GM21423 (cell line): Measurements from ENCODE around the gene PTRH2.
A peak's percentile ranks its signal among the peaks of the same experiment; 100 is the strongest.
"Not testable (repeated sequence)": the region's sequence is repeated elsewhere in the genome, so short reads cannot be mapped to it uniquely, and the experiment has no call there.

Source experiments
- ATAC-seq: cut with Tn5 transposase; IDR thresholded peaks from one replicate; pipeline ENCODE4 v1.9.1; 2021; ENCODE audit warnings: mild to moderate bottlenecking, moderate library complexity; ENCODE audit not compliant: unreplicated experiment

The PTRH2 gene

DNA sequence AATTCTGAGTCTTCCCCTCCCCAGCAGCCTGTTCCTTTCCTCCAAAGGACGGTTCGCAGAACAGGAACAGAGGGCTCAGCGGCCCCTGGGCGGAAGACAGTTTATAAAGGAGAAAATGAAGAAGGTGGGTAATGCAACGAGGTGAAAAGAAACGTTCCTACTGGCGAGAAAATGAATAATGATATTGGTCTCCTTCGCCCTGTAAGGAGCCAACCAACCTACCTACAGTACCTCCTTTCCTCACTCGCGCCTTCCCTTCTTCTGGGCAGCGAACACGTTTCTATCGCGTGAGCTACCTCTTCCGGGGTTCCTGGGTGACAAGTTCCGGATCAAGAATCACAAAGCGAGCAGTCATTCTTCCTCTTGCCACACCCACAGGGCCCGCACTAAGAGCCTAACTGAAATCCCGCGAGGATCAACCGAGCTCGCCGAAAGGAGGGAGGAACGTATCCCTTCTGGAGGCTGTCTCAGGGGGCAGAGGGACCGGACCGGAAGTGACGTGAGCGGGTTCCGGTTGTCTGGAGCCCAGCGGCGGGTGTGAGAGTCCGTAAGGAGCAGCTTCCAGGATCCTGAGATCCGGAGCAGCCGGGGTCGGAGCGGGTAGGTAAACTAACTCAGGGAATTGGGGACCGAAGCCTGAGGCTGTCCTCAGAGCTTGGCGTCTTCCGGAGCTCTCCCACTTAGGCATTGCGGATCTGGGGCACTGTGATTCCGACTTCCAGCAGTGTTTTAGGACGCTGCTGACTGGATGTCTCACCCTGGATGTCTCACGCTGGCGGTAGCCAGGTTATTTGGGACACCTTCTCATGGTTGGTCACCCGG is at the start of gene PTRH2, which contains the start of gene VMP1:
Gene PTRH2, minus strand, starts transcription at position 282 of the 822 bp plus-strand sequence. CDS start 9,452 bp downstream, outside the sequence.
Gene VMP1, plus strand, starts transcription at position 506 of the 822 bp plus-strand sequence. CDS start 23,793 bp downstream, outside the sequence.
- peak; percentile 97 for ATAC-seq

DNA sequence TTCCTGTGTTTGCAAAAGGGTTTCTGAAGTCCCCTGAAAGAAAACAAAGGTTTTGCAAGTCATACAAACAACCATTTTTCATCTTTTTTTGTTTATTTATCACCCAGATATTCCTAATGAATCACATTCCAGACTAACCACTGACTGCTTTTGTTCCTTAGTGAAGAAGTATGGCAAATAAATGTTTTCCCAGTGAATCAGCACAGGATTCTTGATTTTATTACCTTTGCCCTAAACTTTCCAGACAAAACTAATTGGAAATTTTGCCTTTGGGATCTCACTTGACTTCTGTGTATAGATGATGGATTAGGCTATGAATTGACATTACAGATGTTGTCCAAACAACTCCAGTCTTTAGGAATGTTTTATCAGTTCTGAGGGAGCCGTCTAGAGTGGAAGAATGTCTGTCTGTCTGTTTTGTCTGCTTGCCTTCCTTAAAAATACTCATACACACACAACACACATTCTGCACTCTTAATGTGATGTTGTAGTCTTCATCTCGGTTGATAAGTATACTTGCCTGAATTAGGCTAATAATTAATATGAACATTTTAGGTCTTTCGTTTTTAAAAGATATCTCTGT is 49.1 kb upstream of the PTRH2 start:
- no peak for ATAC-seq

DNA sequence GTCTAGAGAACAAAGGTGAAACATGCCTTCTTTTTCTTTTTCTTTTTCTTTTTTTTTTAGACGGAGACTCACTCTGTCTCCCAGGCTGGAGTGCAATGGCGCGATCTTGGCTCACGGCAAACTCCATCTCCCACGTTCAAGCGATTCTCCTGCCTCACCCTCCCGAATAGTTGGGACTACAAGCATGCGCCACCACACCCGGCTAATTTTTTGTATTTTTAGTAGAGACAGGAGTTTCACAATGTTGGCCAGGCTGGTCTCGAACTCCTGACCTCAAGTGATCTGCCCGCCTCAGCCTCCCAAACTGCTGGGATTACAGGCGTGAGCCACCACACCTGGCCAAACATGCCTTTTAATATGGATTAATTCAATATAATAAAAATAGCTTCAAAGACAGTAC is 47.8 kb upstream of the PTRH2 start:
- ATAC-seq, result not testable (repeated sequence)

DNA sequence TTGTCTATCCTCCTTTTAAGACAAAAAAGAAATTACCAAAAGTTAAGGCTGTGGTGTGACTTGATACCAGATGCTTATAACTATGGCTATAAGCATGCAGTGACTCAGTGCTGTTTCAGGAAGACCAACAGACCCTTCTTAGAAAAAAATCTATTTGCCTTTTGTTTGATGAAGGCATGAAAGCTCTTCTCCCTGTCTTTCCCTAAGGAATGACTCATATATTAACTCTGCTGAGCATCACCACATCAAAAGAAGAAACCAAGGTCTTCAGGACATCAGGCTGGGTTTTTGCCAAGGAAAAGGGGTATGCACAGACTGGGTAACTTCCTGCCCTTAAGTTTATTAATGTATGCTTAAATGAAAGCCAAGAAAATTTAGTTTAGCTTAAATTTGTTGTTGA is 47.3 kb upstream of the PTRH2 start:
- no peak for ATAC-seq

DNA sequence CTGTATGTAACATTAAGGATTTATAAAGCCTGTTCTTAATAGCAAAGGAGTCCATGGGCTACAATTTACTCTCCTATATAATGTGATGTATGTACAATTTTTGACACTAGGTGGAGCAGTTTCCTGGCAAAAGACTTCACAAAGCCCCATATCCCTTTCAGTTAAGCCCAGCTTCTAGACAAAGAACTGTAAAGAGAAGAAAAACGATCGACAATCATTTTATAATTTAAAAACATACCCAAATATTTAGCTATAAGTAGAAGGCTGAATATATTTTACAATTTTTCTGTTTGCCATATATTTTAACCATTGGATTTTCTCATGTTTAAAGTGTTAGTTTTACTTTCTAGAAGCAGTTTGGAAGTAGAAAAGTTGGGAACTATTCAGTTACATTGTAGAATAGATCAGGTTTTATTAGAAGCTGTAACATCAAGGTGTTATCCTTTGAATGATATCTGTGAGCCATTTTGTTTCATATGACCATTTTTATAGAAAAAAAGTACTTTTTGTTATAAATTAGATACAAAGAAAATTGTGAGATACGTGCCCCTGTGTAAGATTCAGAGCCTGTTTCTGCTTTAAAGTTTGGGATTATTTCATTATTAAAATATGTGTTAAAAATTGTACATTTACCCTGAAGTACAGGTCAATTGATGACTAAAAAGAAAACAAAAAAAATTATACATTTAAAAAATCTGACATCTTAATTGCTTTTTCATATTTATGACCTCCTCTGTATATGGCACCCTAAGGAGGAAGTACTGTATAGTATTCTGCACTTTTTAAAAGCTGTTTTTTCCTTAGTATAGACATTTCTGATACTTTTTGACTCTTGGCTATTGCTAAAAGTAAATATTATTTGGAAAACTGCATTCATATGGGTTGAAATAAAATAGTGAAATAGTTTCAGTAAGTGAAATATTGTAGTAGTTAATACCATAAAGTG is 46.6 kb upstream of the PTRH2 start:
- ATAC-seq, result no peak

DNA sequence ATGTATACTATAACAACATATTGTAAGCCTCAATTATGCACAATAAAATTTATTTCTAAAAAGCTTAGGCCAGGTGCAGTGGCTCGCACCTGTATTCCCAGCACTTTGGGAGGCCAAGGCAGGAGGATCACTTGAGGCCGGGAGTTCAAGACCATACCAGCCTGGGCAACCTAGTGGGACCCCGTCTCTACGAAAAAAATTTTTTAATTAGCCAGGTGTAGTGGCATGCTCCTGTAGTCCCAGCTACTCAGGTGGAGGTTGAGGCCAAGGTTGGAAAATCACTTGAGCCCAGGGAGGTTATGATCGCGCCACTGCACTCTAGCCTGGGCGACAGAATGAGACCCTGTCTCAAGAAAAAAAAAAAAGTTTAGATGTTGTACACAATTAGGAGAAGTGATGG is 45.7 kb upstream of the PTRH2 start:
- no peak for ATAC-seq

DNA sequence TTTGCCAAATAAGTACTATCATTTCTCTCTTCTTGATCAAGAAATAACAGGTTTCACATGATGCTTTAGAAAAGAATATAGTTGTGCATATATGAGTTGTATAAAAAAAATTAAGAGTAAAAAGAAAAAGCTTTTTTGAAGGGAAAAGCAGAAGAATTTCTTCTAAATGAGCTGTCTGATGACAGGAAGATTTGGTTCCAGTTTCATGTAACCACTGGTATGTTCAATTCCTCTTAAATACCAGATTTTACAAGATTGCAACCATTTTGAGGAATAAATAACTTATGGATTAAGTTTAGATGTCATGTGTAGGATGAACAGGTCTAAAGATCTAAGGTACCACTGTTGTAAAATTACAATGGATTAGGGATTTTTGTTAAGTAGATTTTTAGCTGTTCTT is 45.2 kb upstream of the PTRH2 start:
- ATAC-seq, result no peak

DNA sequence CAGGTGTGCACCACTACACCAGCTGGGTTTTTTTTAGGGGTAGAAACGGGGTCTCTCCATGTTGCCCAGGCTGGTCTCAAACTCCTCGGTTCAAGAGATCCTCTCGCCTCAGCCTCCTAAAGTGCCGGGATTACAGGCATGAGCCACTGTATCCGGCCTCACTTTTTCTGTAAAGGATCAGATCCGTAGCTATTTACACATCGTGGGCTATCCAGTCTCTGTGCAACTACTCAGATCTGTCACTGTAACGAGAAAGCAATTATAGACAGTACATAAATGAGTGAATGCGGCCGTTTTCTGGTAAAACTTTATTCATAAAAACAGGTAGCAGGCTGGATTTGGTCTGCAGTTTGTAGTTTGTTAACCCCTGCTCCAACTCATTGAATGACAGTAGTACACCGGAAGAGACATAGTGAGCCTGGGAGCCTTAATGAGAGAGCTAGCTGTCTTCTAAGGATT is 44.8 kb upstream of the PTRH2 start:
- no peak for ATAC-seq

DNA sequence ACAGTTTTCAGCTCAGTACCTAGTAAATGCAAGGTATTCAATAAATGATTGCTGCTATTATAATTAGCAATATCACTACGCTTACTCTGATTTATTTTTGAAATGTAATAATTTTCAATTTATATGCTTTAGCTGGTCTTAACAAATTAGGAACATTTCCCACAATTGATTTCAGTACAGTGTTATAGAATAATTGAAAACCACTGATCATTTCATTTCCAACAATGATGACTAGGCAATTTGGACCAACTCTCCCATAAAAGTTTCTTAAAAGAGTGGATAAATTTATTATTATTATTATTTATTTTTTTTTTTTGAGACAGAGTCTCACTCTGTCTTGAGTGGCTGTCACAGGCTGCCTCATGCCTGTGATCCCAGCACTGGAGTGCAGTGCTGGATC is 41.4 kb upstream of the PTRH2 start:
- no peak for ATAC-seq

DNA sequence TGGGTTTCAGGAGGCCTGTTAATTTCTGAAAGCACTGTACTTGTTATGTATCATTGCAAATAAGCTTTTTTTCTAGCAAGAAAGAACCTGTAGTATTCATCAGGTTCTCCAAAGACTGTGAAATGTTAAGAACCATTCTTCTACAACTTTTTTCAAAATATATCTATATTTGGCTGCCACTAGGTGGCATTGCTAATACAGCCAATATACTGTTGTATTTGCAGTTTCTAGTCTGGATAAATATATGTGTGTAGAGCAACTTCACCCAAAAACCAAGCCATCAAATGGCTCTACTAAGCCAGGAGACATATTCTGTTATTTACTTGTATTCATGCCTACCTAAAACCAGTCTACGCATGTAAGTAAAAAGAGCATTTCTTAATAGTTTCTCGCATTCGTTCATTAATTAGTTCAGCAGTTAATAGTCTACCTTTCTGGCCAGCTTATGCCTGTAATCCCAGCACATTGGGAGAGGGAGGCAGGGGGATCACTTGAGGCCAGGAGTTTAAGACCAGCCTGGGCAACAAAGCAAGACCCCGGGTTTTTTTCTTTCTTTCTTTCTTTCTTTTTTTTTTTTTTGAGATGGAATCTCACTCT is 39.7 kb upstream of the PTRH2 start:
- no peak for ATAC-seq

DNA sequence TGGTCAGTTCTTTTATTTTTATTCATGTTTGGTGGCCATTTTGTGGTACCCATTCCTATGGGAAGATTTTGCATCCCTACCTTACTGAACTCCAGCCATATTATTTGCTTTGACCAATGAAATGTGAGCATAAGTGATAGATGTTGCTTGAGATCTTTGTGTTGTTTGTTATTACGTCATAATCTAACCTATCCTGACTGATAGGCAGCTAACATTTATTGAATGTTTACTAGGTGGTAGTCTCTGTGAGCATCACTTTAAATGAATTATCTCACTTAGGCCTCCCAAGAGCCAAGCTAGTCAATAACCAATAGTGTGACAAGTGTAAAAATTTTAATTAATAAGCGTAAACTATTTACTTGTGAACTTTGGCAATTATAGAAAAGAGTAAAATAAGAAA is 37.8 kb upstream of the PTRH2 start:
- ATAC-seq, result no peak

DNA sequence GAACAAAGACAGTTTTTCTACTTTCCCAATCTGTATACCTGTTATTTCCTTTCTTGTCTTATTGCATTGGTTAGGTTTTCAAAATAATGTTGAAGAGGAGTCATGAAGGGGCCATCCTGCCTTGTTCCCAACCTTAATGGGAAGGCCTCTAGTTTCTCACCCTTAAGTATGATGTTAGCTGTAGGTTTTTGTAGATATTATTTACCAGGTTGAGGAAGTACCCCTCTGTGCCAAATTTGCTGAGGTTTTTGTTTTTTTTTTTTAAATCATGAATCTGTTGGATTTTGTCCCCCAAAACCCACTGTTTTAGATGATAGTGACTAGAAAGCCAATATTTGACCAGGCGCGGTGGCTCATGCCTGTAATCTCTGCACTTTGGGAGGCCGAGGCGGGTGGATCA is 36.6 kb upstream of the PTRH2 start:
- no peak for ATAC-seq

DNA sequence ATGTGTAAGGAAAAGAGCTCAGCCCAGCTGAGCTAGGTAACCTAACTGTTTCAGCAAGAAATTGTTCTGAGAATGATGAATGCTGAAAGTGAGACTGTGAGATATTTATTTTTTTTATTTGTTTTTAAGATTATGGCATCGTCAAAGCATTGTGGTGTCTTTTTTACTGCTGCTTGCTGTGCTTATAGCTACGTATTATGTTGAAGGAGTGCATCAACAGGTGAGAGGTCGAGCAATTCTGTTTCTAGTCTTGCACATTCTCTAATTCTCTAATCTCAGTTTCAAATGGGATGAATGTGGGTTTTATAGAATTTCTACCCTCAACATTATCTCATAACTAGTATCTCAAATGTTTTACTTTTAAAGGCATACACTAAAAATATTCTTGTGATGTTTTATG is 30.1 kb upstream of the PTRH2 start:
- ATAC-seq, result no peak

DNA sequence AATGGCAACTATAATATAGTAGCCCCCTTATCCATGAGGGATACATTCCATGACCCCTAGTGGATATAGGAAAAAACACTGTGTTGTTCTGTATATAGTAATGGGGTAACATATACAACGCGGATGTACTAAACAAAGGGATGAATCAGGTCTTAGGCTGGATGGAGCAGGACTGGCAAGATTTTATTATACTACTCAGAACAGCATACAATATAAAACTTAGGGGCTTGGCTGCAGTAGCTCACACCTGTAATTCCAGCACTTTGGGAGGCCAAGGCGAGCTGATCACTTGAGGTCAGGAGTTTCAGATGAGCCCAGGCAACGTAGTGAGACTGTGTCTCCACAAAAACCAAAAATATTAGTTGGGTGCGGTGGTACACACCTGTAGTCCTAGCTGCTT is 27.0 kb upstream of the PTRH2 start:
- no peak for ATAC-seq

DNA sequence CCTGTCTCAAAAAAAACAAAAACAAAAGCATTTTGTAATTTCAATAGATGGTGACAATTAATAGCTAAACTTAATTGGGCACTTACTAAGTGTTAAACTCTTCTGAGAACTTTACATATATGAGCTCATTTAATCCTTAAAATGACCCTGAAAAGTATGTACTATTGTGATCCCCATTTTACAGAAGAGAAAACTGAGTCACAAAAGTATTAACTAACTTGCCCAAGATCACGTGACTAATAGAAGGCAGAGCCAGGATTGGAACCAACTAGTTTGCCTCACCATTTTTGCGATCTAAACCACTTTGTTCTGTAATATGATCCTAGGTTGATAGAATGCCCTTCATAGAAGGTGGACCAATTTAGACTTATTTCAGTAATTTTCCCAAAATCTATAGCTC is 26.5 kb upstream of the PTRH2 start:
- no peak for ATAC-seq

DNA sequence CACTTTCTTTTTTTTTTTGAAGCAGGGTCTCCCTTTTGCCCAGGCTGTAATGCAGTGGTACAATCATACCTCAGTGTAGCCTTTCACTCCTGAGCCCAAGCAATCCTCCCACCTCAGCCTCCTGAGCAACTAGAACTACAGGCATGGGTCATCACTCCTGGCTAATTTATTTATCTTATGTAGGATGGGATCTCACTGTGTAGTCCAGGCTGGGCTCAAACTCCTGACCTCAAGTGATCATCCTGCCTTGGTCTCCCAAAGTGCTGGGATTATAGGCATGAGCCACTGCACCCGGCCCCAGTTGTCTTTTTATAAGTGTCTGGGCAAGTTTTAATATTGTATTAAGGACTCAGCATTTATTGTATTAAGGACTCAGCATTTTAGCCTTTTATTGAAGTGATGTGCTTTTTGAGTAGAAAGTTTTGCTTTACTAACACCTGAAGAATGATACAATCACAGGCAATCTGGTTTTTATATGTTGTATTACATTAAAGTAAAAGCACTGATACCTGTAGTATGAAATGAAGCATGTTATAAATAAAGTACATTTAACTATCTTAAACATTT is 23.1 kb upstream of the PTRH2 start:
- ATAC-seq, result no peak

DNA sequence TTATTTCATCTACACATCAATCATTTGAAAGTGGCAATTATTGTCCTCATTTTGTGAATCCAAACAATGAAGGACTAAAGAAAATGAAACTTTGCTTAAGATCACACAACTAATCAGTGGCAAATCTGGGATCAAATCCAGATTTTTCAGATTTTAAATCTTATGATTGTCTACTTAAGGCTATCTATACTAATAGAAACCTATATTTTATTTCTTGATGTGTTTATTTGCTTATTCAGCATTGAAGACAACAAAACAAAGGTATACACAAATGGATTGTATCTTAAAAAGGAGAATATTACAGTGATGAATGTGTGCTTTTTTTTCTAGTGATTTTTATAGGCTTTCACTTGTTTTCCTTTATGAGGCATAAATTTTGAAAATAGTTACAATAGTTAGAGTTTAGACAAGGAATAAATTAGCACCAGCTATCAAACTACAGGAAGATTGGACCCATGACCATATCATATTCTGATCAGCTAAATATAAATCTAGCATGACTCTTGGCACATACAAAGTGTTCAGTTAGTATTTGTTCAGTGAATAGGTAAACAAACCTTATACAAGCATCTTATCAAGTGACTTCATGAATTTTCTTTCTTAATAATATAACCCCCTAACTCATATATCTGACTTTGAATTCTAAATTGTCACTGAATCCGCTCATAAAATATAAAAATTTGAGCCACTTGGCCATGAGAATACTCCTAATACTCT is 20.7 kb upstream of the PTRH2 start:
- ATAC-seq, result no peak

DNA sequence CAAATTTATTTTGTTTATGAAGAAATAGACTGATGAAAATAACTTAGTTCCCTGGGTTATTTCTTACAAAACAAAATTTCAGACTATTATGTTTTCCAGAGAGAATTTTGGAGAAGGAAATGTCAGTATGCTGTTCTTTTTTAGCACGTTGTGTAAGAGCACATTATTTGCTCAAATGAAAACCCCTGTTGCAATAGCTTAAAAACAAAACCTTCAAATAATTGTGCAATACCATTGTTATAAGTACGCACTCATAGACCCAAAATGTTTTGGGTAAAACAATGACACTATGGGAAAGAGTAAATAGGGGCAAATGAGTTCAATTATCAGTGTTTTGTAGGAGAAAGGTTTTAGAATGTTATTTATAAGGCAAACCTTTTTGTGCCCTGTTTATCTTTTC is 18.5 kb upstream of the PTRH2 start:
- ATAC-seq, result no peak

DNA sequence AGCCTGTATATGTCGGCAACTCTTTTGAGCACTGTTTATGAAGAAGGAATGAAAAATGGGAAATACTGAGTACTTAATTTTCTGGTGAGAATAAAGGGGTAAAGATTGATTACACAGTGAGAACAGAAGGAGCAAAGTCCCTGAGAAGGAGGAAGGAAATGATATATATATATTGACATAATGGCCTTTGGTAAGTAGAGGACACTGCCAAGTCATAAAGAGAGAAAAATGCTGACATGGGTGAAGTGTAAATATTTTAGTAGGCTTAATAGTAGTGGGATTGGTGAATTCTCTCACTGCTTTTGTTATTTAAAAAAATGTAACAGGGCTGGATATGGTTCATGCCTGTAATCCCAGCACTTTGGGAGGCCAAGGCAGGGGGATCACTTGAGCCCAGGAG is 16.4 kb upstream of the PTRH2 start:
- ATAC-seq, result no peak

DNA sequence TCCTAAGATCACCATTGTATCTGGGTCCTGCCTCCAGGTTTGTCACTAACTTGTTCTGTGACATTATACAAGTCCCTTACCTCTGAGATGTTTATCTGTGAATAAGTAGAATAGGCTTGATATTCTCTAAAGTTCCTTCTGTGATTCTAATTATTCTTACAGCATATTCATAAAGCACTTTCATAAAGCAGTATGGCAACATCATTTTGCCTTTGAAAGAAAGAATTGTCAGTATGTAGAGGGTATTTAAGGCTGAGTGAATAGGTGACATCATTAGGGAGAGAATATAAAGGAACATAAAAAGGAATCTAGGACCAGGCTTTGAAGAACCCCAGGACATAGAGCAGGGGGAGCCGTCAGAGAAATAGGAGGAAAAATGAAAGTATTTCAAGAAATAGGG is 15.8 kb upstream of the PTRH2 start:
- ATAC-seq, result no peak
